ENCODE results near the gene FMN1.

DNA sequence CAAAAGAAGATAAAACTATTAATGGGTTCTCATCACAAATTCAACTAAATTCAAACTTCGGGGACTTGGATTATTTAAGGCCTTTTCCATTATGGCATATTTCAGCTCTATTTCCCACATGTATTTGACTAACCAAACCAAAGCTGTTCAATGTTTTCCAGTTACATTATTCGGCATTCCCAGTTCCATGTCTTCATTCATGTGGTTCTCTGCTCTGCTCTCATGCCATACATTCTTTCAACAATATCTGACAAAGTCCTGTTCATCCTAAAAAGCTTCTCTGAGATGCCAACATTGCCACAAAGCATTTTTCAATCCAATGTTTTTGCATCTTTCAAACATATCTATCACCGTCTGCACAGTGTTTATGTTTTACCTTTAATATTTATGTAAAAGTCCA, 335.3 kb downstream of the FMN1 start:
- TF ChIP-seq, protein P1, sequence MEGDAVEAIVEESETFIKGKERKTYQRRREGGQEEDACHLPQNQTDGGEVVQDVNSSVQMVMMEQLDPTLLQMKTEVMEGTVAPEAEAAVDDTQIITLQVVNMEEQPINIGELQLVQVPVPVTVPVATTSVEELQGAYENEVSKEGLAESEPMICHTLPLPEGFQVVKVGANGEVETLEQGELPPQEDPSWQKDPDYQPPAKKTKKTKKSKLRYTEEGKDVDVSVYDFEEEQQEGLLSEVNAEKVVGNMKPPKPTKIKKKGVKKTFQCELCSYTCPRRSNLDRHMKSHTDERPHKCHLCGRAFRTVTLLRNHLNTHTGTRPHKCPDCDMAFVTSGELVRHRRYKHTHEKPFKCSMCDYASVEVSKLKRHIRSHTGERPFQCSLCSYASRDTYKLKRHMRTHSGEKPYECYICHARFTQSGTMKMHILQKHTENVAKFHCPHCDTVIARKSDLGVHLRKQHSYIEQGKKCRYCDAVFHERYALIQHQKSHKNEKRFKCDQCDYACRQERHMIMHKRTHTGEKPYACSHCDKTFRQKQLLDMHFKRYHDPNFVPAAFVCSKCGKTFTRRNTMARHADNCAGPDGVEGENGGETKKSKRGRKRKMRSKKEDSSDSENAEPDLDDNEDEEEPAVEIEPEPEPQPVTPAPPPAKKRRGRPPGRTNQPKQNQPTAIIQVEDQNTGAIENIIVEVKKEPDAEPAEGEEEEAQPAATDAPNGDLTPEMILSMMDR (conservative IDR thresholded peaks at IDR 0.05) = no peak
- no peak for TF ChIP-seq EZH2 (IDR thresholded peaks at IDR 0.05; ENCODE audit: low read depth)
